SK-N-SH treated with all-trans-retinoic acid at 6 μM for 48 hours (cell line): ENCODE data around the gene SLC45A1.

Source experiments
- BACH2 ChIP-seq: fragments of 250-450 bp; sonication (Bioruptor Pico); IDR thresholded peaks from 2 replicates; pipeline ENCODE4 v1.9.0; 2021; ENCODE audit warnings: mild to moderate bottlenecking, borderline replicate concordance
- CSRNP3 ChIP-seq: fragments of 250-450 bp; sonication (Bioruptor Pico); IDR thresholded peaks from 2 replicates; pipeline ENCODE4 v1.5.1; 2021; ENCODE audit warnings: mild to moderate bottlenecking, moderate library complexity
- ESRRG ChIP-seq: fragments of 250-450 bp; sonication (Bioruptor Pico); IDR thresholded peaks from 2 replicates; pipeline ENCODE4 v1.6.1; 2021; ENCODE audit warnings: mild to moderate bottlenecking
- GLIS3 ChIP-seq: fragments of 250-450 bp; sonication (Bioruptor Pico); IDR thresholded peaks from 2 replicates; pipeline ENCODE4 v1.5.0; 2020; ENCODE audit warnings: mild to moderate bottlenecking, moderate library complexity
- OSR1 ChIP-seq: fragments of 250-450 bp; sonication (Bioruptor Pico); IDR thresholded peaks from 2 replicates; pipeline ENCODE4 v1.8.0; 2022; ENCODE audit warnings: moderate library complexity, mild to moderate bottlenecking, inconsistent platforms
- PATZ1 ChIP-seq: fragments of 250-450 bp; sonication (Bioruptor Pico); IDR thresholded peaks from 2 replicates; pipeline ENCODE4 v1.8.0; 2020; ENCODE audit warnings: mild to moderate bottlenecking, moderate library complexity, borderline replicate concordance
- RARB ChIP-seq: fragments of 250-450 bp; sonication (Bioruptor Pico); IDR thresholded peaks from 2 replicates; pipeline ENCODE4 v1.8.0; 2021; ENCODE audit warnings: mild to moderate bottlenecking, moderate library complexity
- TCF4 ChIP-seq: fragments of 250-450 bp; sonication (Bioruptor Pico); IDR thresholded peaks from 2 replicates; pipeline ENCODE4 v1.8.0; 2021; ENCODE audit warnings: mild to moderate bottlenecking, moderate library complexity, borderline replicate concordance
- ZFP3 ChIP-seq: fragments of 250-450 bp; sonication (Bioruptor Pico); IDR thresholded peaks from 2 replicates; pipeline ENCODE4 v1.5.0; 2020; ENCODE audit warnings: mild to moderate bottlenecking, moderate library complexity
- TF ChIP-seq, protein P1 (sequence below): fragments of 250-450 bp; sonication (Bioruptor Pico); IDR thresholded peaks from 2 replicates; pipeline ENCODE4 v1.5.1; 2020; ENCODE audit warnings: low read depth, mild to moderate bottlenecking, moderate library complexity

GRCh38 chr1:8378981-8379470, 61.1 kb downstream of the SLC45A1 start:
- TF ChIP-seq RARB (no peak), GLIS3 (CRISPR knock-in tag) (no peak), BACH2 (CRISPR knock-in tag) (no peak), OSR1 (CRISPR knock-in tag) (no peak), ZFP3 (CRISPR knock-in tag) (no peak), CSRNP3 (CRISPR knock-in tag) (no peak), PATZ1 (CRISPR knock-in tag) (no peak), TCF4 (CRISPR knock-in tag) (no peak), ESRRG (CRISPR knock-in tag) (no peak)
- TF ChIP-seq, protein P1, sequence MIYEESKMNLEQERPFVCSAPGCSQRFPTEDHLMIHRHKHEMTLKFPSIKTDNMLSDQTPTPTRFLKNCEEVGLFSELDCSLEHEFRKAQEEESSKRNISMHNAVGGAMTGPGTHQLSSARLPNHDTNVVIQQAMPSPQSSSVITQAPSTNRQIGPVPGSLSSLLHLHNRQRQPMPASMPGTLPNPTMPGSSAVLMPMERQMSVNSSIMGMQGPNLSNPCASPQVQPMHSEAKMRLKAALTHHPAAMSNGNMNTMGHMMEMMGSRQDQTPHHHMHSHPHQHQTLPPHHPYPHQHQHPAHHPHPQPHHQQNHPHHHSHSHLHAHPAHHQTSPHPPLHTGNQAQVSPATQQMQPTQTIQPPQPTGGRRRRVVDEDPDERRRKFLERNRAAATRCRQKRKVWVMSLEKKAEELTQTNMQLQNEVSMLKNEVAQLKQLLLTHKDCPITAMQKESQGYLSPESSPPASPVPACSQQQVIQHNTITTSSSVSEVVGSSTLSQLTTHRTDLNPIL (CRISPR knock-in tag) = no peak
